ENCODE results near the gene FREY1. TPM values are rescaled to one million over a fixed set of nuclear protein-coding genes. Genes with fewer than 3 reads are reported as not detected.

Gene FREY1
- total and polyA plus RNA-seq, 9 of the 15 experiments (the other 6 are each of a cell fraction or from before 2014, with no cell fraction given): 0.25 to 1.5 (median 1.1) TPM; not detected in 5

GRCh38 chr11:45932217-45932616 lies 25.1 kb upstream of the FREY1 start:
- WGBS (ENCODE audit: insufficient coverage, low coverage, missing lambda C conversion rate): 55% methylated on average over 8 of the region's 8 CpGs
- H3K9me1 ChIP-seq (ENCODE audit: control insufficient read depth, insufficient read depth, low read length): no peaks in the 10 kb centered on the region
- H3K4me2 ChIP-seq (ENCODE audit: insufficient read depth, low read length): no peak overlapping the region
- H3K79me2 ChIP-seq (ENCODE audit: control insufficient read depth, insufficient read depth, low read length): no peaks in the 10 kb centered on the region
- POLR2A ChIA-PET: interaction anchor here (1.1 to 1.5 kb wide), 2 partner anchors 9 to 35 kb away, joined by 3 to 5 read pairs; no protein-coding TSS in a partner anchor
- H3K4me1 ChIP-seq (replicated peaks in 1 of 2; ENCODE audit: control insufficient read depth in 2 of 2, insufficient read depth in 2 of 2, low read length in 2 of 2): peaks cover 5 to 39% of the 10 kb centered on the region in 2 experiments; a peak in 3 of 5 replicates
- CTCF ChIA-PET (ENCODE audit: low intra/inter-chr PET ratio): no interaction called here
- H3K27ac ChIP-seq (ENCODE audit: extremely low read depth, low read depth, low read length): no peak overlapping the region
- H3K9ac ChIP-seq (ENCODE audit: insufficient read depth in 1 of 2, low read depth in 2 of 2, low read length in 2 of 2): peak overlapping the region in 1 of 2 experiments; percentile 66; a peak in 1 of 4 replicates
- intact Hi-C loops (cut with micrococcal nuclease) (no loop called here), in situ Hi-C loops (cut with MboI) (no loop called here)
- no peak overlapping the region for H3K4me3 ChIP-seq
- FAIRE-seq (no peak), ATAC-seq (no peak), DNase-seq (ENCODE audit: extremely low read depth in 1 of 4, low spot score in 3 of 4) (no peak)
- H3K9me3 ChIP-seq (replicated peaks; ENCODE audit: control insufficient read depth, insufficient read depth, low read depth, low read length): no peaks in the 10 kb centered on the region
- H3K27me3 ChIP-seq (ENCODE audit: control insufficient read depth in 2 of 2, insufficient read depth in 2 of 2, low read length in 2 of 2): no peaks in the 10 kb centered on the region
- no TSS peak for BruUV-seq (replicated peaks)
- no peaks in the 10 kb centered on the region; the same call in 1 of the 2 replicates for H4K20me1 ChIP-seq (replicated peaks; ENCODE audit: control insufficient read depth, insufficient read depth, low read length)
- H2AFZ ChIP-seq (ENCODE audit: low read depth, low read length): no peak overlapping the region
- peaks cover 53% of the 10 kb centered on the region; the same call in 2 of the 3 replicates for H3K36me3 ChIP-seq (ENCODE audit: control insufficient read depth, insufficient read depth, low read length)
- TF ChIP-seq EP300 (IDR thresholded peaks at IDR 0.05; ENCODE audit: low read length): no peak
- no peak for TF ChIP-seq PHB2 (IDR thresholded peaks at IDR 0.05; ENCODE audit: low read depth)
- no peak for TF ChIP-seq SMAD2 (IDR thresholded peaks at IDR 0.05; ENCODE audit: low read depth, low read length)
- no peak for TF ChIP-seq C11orf30 (IDR thresholded peaks at IDR 0.05; ENCODE audit: low read depth)
- no peak for TF ChIP-seq HIVEP1 (CRISPR knock-in tag; IDR thresholded peaks at IDR 0.05)
- no peak for TF ChIP-seq ZBTB49 (CRISPR knock-in tag; IDR thresholded peaks at IDR 0.05; ENCODE audit: borderline replicate concordance)
- no peak for TF ChIP-seq MAX (CRISPR knock-in tag; IDR thresholded peaks at IDR 0.05)
- no peak for TF ChIP-seq MTA1 (IDR thresholded peaks at IDR 0.05; ENCODE audit: borderline replicate concordance)
- TF ChIP-seq BHLHE40 (IDR thresholded peaks at IDR 0.05; ENCODE audit: low read length): no peak
- no peak for TF ChIP-seq UBTF (IDR thresholded peaks at IDR 0.05; ENCODE audit: borderline replicate concordance in 1 of 2, low read depth in 2 of 2, low read length in 2 of 2)
- no peak for TF ChIP-seq TRIM25 (IDR thresholded peaks at IDR 0.05; ENCODE audit: borderline replicate concordance)
- no peak for TF ChIP-seq THAP12 (CRISPR knock-in tag; IDR thresholded peaks at IDR 0.05)
- no peak for TF ChIP-seq ZNF717 (CRISPR knock-in tag; IDR thresholded peaks at IDR 0.05)

All from K562 (cell line).